Measurements from ENCODE around the gene SCN3A. TPM values are rescaled to one million over a fixed set of nuclear protein-coding genes. Genes with fewer than 3 reads are reported as not detected.

The SCN3A gene
- total RNA-seq, 1 donor from 2014 or later: 0.17 TPM

- Histone ChIP-seq H3K36me3 (ENCODE audit: control insufficient read depth, insufficient read depth, low read length) (no peaks in the 10 kb centered on the region), H3K4me3 (ENCODE audit: low read depth, low read length) (no peak overlapping the region), H3K27me3 (ENCODE audit: control insufficient read depth, insufficient read depth, low read length) (no peaks in the 10 kb centered on the region)
- no peak for TF ChIP-seq CTCF (IDR thresholded peaks at IDR 0.05; ENCODE audit: insufficient read depth, low read length, poor library complexity, severe bottlenecking)
- DNase-seq (ENCODE audit: low read depth): no peak
Observed at GRCh38 chr2:165120740-165121467, 82.9 kb downstream of the SCN3A start.

- no peak overlapping the region for H3K4me3 ChIP-seq (ENCODE audit: low read depth, low read length)
- DNase-seq (ENCODE audit: low read depth): no peak
- no peak for TF ChIP-seq CTCF (IDR thresholded peaks at IDR 0.05; ENCODE audit: insufficient read depth, low read length, poor library complexity, severe bottlenecking)
- H3K36me3 ChIP-seq (ENCODE audit: control insufficient read depth, insufficient read depth, low read length): no peaks in the 10 kb centered on the region
- H3K27me3 ChIP-seq (ENCODE audit: control insufficient read depth, insufficient read depth, low read length): no peaks in the 10 kb centered on the region
Observed at GRCh38 chr2:165115258-165115657, 88.6 kb downstream of the SCN3A start.

- no peak overlapping the region for H3K4me3 ChIP-seq (ENCODE audit: low read depth, low read length)
- peak; percentile 70 for DNase-seq (ENCODE audit: low read depth)
- H3K27me3 ChIP-seq (ENCODE audit: control insufficient read depth, insufficient read depth, low read length): no peaks in the 10 kb centered on the region
- TF ChIP-seq CTCF (IDR thresholded peaks at IDR 0.05; ENCODE audit: insufficient read depth, low read length, poor library complexity, severe bottlenecking): no peak
- H3K36me3 ChIP-seq (ENCODE audit: control insufficient read depth, insufficient read depth, low read length): no peaks in the 10 kb centered on the region
Observed at GRCh38 chr2:165114346-165114939, 89.4 kb downstream of the SCN3A start.

GRCh38 chr2:165113414-165113813 lies 90.4 kb downstream of the SCN3A start:
- TF ChIP-seq CTCF (IDR thresholded peaks at IDR 0.05; ENCODE audit: insufficient read depth, low read length, poor library complexity, severe bottlenecking): no peak
- no peak for DNase-seq (ENCODE audit: low read depth)
- H3K36me3 ChIP-seq (ENCODE audit: control insufficient read depth, insufficient read depth, low read length): no peaks in the 10 kb centered on the region
- no peak overlapping the region for H3K4me3 ChIP-seq (ENCODE audit: low read depth, low read length)
- H3K27me3 ChIP-seq (ENCODE audit: control insufficient read depth, insufficient read depth, low read length): no peaks in the 10 kb centered on the region

DNA sequence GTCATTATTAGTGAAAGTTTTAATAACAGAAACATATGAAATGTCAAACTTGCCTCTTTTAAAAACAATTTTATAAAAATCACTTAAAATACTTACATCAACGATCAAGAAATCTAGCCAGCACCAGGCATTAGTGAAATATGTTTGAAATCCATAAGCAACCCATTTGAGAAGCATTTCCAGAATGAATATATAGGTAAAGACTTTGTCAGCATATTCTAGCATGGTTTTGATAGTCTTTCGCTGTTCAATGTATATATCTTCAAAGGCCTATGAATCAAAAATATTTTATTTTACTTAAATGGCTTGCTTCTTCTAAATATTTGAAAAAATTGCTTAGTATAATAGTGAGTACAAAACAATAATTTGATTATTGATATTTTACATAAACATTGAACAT lies 91.1 kb downstream of the SCN3A start:
- Histone ChIP-seq H3K27me3 (ENCODE audit: control insufficient read depth, insufficient read depth, low read length) (no peaks in the 10 kb centered on the region), H3K36me3 (ENCODE audit: control insufficient read depth, insufficient read depth, low read length) (no peaks in the 10 kb centered on the region), H3K4me3 (ENCODE audit: low read depth, low read length) (no peak overlapping the region)
- no peak for TF ChIP-seq CTCF (IDR thresholded peaks at IDR 0.05; ENCODE audit: insufficient read depth, low read length, poor library complexity, severe bottlenecking)
- DNase-seq (ENCODE audit: low read depth): no peak
